HepG2 (cell line): ENCODE results near the gene DPP8. TPM values are rescaled to one million over a fixed set of nuclear protein-coding genes. Genes with fewer than 3 reads are reported as not detected.

ENCODE experiments used
- AGO2 ChIP-seq: fragments of 200-400 bp; formaldehyde crosslinking; optimal IDR thresholded peaks from 2 replicates; pipeline ENCODE3; 2017; ENCODE audit warnings: mild to moderate bottlenecking, low read depth, low read length, moderate library complexity
- ASH2L ChIP-seq: fragments of 300-600, 200-600 bp; sonication (generic); IDR thresholded peaks from 2 replicates; pipeline ENCODE4 v1.7.0; 2017; ENCODE audit warnings: low read depth, mild to moderate bottlenecking, moderate library complexity, mixed read lengths, low read length; ENCODE audit not compliant: insufficient read length
- ATF7 ChIP-seq, 2 experiments: fragments of 450-650 bp in 1 of 2; sonication (generic) in 1 of 2; formaldehyde crosslinking in 1 of 2; IDR thresholded peaks; 2 replicates each; pipeline versions ENCODE4 v1.4.0 to v1.6.1; 2016 to 2020; ENCODE audit warnings: antibody characterized with exemption in 1 of 2, mild to moderate bottlenecking in 1 of 2, missing genetic modification reagents in 1 of 2
- ATRX ChIP-seq: sonication (generic); formaldehyde crosslinking; IDR thresholded peaks from 2 replicates; pipeline ENCODE4 v1.4.0; 2020; ENCODE audit warnings: missing genetic modification reagents, borderline replicate concordance
- CAMTA2 ChIP-seq: sonication (generic); formaldehyde crosslinking; IDR thresholded peaks from 2 replicates; pipeline ENCODE4 v1.4.0; 2020; ENCODE audit warnings: mild to moderate bottlenecking, missing genetic modification reagents, borderline replicate concordance
- FOXK2 ChIP-seq: fragments of 450-650 bp; IDR thresholded peaks from 2 replicates; pipeline ENCODE4 v1.6.1; 2016
- FOXO1 ChIP-seq: sonication (generic); formaldehyde crosslinking; IDR thresholded peaks from 2 replicates; pipeline ENCODE4 v1.4.0; 2020; ENCODE audit warnings: missing genetic modification reagents
- GATAD2A ChIP-seq: IDR thresholded peaks from 2 replicates; pipeline ENCODE4 v1.6.1; 2016
- GPN1 ChIP-seq: sonication (generic); formaldehyde crosslinking; IDR thresholded peaks from 2 replicates; pipeline ENCODE4 v1.5.1; 2020; ENCODE audit warnings: missing genetic modification reagents, borderline replicate concordance
- HOXD1 ChIP-seq: sonication (generic); formaldehyde crosslinking; IDR thresholded peaks from 2 replicates; pipeline ENCODE4 v1.5.0; 2020; ENCODE audit warnings: missing genetic modification reagents
- KLF13 ChIP-seq: sonication (generic); formaldehyde crosslinking; IDR thresholded peaks from 2 replicates; pipeline ENCODE4 v1.4.0; 2020; ENCODE audit warnings: mild to moderate bottlenecking, missing genetic modification reagents
- MEIS1 ChIP-seq: sonication (generic); formaldehyde crosslinking; IDR thresholded peaks from 2 replicates; pipeline ENCODE4 v1.9.0; 2021; ENCODE audit warnings: mild to moderate bottlenecking, missing genetic modification reagents, moderate library complexity, borderline replicate concordance
- NONO ChIP-seq, 2 experiments: fragments of 450-650 bp in 1 of 2; sonication (generic) in 1 of 2; formaldehyde crosslinking in 1 of 2; IDR thresholded peaks in 1 of 2; conservative IDR thresholded peaks in 1 of 2; 2 replicates each; pipeline versions ENCODE4 v1.6.1 to v1.8.0; 2017 to 2022; ENCODE audit warnings: mild to moderate bottlenecking in 1 of 2, missing genetic modification reagents in 1 of 2, moderate library complexity in 1 of 2
- RBAK ChIP-seq: sonication (generic); formaldehyde crosslinking; IDR thresholded peaks from 2 replicates; pipeline ENCODE4 v1.5.1; 2020; ENCODE audit warnings: mild to moderate bottlenecking, missing genetic modification reagents
- SALL1 ChIP-seq: sonication (generic); formaldehyde crosslinking; IDR thresholded peaks from 2 replicates; pipeline ENCODE4 v1.8.0; 2022; ENCODE audit warnings: mild to moderate bottlenecking, missing genetic modification reagents
- TCF7L2 ChIP-seq: IDR thresholded peaks from 2 replicates; pipeline ENCODE4 v1.6.1; 2011; ENCODE audit warnings: mild to moderate bottlenecking, low read depth, low read length, moderate library complexity
- ZBTB49 ChIP-seq: sonication (generic); formaldehyde crosslinking; IDR thresholded peaks from 2 replicates; pipeline ENCODE4 v1.4.0; 2020; ENCODE audit warnings: missing genetic modification reagents, borderline replicate concordance
- ZFP36 ChIP-seq: fragments of 150-350 bp; IDR thresholded peaks from 2 replicates; pipeline ENCODE4 v1.6.1; 2018; ENCODE audit warnings: borderline replicate concordance, low read length, low read depth; ENCODE audit not compliant: partially characterized antibody
- ZNF550 ChIP-seq: sonication (generic); formaldehyde crosslinking; IDR thresholded peaks from 2 replicates; pipeline ENCODE4 v1.4.0; 2020; ENCODE audit warnings: mild to moderate bottlenecking, missing genetic modification reagents, borderline replicate concordance
- ZNF557 ChIP-seq: sonication (generic); formaldehyde crosslinking; IDR thresholded peaks from 2 replicates; pipeline ENCODE4 v1.4.0; 2020; ENCODE audit warnings: missing genetic modification reagents
- ZNF605 ChIP-seq: sonication (generic); formaldehyde crosslinking; IDR thresholded peaks from 2 replicates; pipeline ENCODE4 v1.8.0; 2022; ENCODE audit warnings: mild to moderate bottlenecking, missing genetic modification reagents
- ZNF629 ChIP-seq: sonication (generic); formaldehyde crosslinking; conservative IDR thresholded peaks from 2 replicates; pipeline ENCODE4 v1.5.0; 2020; ENCODE audit warnings: missing genetic modification reagents
- ZSCAN5A ChIP-seq: sonication (generic); formaldehyde crosslinking; IDR thresholded peaks from 2 replicates; pipeline ENCODE4 v1.8.0; 2022; ENCODE audit warnings: mild to moderate bottlenecking, missing genetic modification reagents, borderline replicate concordance
- polyA plus RNA-seq, 8 experiments: library from polyadenylated mRNA; depleted of rRNA in 3 of 8; stranded (reverse) in 7 of 8; unstranded in 1 of 8; fragments of >200 nt; fragmentation: Illumina TruSeq in 4 of 8; extraction: Trizol in 4 of 8; gene quantifications; 2 replicates each; pipeline versions ENCODE4 v1.2.1 to v1.2.3, GENCODE V29; 2011 to 2016; ENCODE audit warnings: low read depth in 4 of 8, missing spikeins in 1 of 8, mixed read lengths in 1 of 8; ENCODE audit not compliant: insufficient read depth in 1 of 8
- total RNA-seq, 5 experiments: library from RNA; depleted of rRNA; stranded (reverse); fragments of >200 nt; fragmentation: Illumina TruSeq; extraction: Trizol; gene quantifications; 2 replicates each; pipeline ENCODE4 v1.2.3, GENCODE V29; 2016; ENCODE audit warnings: low read depth in 1 of 5
- TF ChIP-seq, protein P1 (sequence below): sonication (generic); formaldehyde crosslinking; IDR thresholded peaks from 2 replicates; pipeline ENCODE4 v1.5.0; 2020; ENCODE audit warnings: missing genetic modification reagents

Gene DPP8
- total and polyA plus RNA-seq, 2 of the 13 experiments (the other 11 are each of a cell fraction or from before 2014, with no cell fraction given) = 18.0 to 26.3 TPM

DNA sequence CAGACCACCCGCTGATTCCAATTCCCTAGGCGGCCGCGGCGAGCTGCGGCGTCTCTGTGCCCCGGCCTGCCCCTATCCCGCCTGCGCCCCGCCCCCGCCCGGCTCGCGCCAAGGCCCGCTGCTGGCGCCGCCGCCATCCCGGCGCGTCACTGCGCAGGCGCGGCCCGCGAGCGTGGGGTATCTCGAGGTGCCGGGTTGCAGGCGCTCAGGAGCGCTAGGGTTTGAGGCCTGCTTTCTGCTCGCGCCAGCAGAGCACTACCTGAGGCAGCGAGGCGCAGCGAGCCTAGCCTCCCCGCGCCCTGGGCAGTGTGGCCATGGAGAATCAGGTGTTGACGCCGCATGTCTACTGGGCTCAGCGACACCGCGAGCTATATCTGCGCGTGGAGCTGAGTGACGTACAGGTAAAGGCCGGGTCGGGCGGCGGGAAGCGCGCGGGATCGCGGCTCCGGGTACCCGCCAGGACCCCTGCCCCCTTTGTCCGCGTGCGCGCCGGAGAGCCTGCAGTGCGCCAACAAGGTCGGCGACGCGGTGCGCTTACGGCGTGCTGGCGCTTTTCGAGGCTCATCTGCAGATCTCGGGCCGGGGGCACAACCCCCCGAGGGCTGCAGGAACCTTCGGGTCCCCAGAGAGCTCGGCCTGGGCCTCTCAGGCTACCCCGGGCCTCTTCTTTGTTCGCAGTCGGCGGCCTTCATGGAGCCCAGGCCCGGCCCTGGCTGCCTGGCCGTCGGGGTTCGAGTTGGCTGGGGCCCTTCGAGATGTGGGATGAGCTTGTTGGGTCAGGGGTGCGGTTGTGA is 13.0 kb upstream of the DPP8 start, which contains the start of gene HACD3 (continued):
- TF ChIP-seq KLF13 (CRISPR knock-in tag) = 0 out of 2 replicates have a peak, but pooled peaks have one; percentile 79
- TF ChIP-seq MEIS1 (CRISPR knock-in tag) = peak; percentile 76; the same call in 1 of the 2 replicates
- peak; percentile 96 for TF ChIP-seq ZNF605 (CRISPR knock-in tag)
- no peak for TF ChIP-seq NONO (IDR thresholded peaks at IDR 0.05)
- TF ChIP-seq NONO (CRISPR knock-in tag; conservative IDR thresholded peaks at IDR 0.05) = peak; percentile 77
- no peak for TF ChIP-seq ATF7 (IDR thresholded peaks at IDR 0.05)
- TF ChIP-seq ATF7 (CRISPR knock-in tag; IDR thresholded peaks at IDR 0.05) = peak; percentile 71
- TF ChIP-seq ZSCAN5A = no peak
- 0 out of 2 replicates have a peak, but pooled peaks have one; percentile 23 for TF ChIP-seq GATAD2A (CRISPR knock-in tag)
- no peak for TF ChIP-seq ATRX (CRISPR knock-in tag)
- TF ChIP-seq SALL1 (CRISPR knock-in tag) = peak; percentile 87
- TF ChIP-seq, protein P1, sequence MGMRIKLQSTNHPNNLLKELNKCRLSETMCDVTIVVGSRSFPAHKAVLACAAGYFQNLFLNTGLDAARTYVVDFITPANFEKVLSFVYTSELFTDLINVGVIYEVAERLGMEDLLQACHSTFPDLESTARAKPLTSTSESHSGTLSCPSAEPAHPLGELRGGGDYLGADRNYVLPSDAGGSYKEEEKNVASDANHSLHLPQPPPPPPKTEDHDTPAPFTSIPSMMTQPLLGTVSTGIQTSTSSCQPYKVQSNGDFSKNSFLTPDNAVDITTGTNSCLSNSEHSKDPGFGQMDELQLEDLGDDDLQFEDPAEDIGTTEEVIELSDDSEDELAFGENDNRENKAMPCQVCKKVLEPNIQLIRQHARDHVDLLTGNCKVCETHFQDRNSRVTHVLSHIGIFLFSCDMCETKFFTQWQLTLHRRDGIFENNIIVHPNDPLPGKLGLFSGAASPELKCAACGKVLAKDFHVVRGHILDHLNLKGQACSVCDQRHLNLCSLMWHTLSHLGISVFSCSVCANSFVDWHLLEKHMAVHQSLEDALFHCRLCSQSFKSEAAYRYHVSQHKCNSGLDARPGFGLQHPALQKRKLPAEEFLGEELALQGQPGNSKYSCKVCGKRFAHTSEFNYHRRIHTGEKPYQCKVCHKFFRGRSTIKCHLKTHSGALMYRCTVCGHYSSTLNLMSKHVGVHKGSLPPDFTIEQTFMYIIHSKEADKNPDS = no peak; the same call in 1 of the 2 replicates
- no peak for TF ChIP-seq ZNF629 (CRISPR knock-in tag)
- TF ChIP-seq TCF7L2 = no peak
- TF ChIP-seq FOXO1 (CRISPR knock-in tag) = no peak
- TF ChIP-seq ZBTB49 (CRISPR knock-in tag) = no peak
- TF ChIP-seq ZNF550 (CRISPR knock-in tag) = peak; percentile 76; the same call in 1 of the 2 replicates
- TF ChIP-seq ZNF557 = no peak; the same call in 1 of the 2 replicates
- TF ChIP-seq FOXK2 = no peak
- TF ChIP-seq ZFP36 = no peak
- peak; percentile 18; the same call in 1 of the 2 replicates for TF ChIP-seq GPN1 (CRISPR knock-in tag)
- peak; percentile 90 for TF ChIP-seq AGO2
- peak; percentile 46; the same call in 1 of the 2 replicates for TF ChIP-seq HOXD1 (CRISPR knock-in tag)
- peak; percentile 73; the same call in 1 of the 2 replicates for TF ChIP-seq CAMTA2 (CRISPR knock-in tag)
- peak; percentile 81 for TF ChIP-seq ASH2L
- no peak for TF ChIP-seq RBAK (CRISPR knock-in tag)
